Measurements from ENCODE around the gene HSD11B2. TPM values are rescaled to one million over a fixed set of nuclear protein-coding genes. Genes with fewer than 3 reads are reported as not detected.

The HSD11B2 gene
- total RNA-seq, 1 experiment from 2014 or later, result 0.77 TPM

- Histone ChIP-seq H3K27ac (ENCODE audit: low read length) (no peak overlapping the region), H3K27me3 (ENCODE audit: control insufficient read depth, insufficient read depth, low read length) (no peaks in the 10 kb centered on the region), H3K36me3 (ENCODE audit: control insufficient read depth, insufficient read depth, low read length) (no peaks in the 10 kb centered on the region), H3K4me3 (ENCODE audit: low read depth in 2 of 2, low read length in 2 of 2) (no peak overlapping the region), H3K4me1 (ENCODE audit: control insufficient read depth, insufficient read depth, low read length) (no peaks in the 10 kb centered on the region), H3K9me3 (ENCODE audit: control insufficient read depth, insufficient read depth, low read depth, low read length) (no peaks in the 10 kb centered on the region)
- DNase-seq (ENCODE audit: low read depth, low spot score), result no peak
- no peak for ATAC-seq
- BruUV-seq (replicated peaks), result no TSS peak
- intact Hi-C loops (cut with micrococcal nuclease; ENCODE audit: unreplicated experiment) (no loop called here), in situ Hi-C loops (cut with HindIII; ENCODE audit: low pct_unique_long_range_greater_than_20kb, low sequenced_read_pairs) (no loop called here)
- POLR2A ChIA-PET, result no interaction called here
- CTCF ChIA-PET, result no interaction called here
- no peak for TF ChIP-seq CTCF (IDR thresholded peaks at IDR 0.05)
Observed at GRCh38 chr16:67460168-67460567, 29.2 kb downstream of the HSD11B2 start.

GRCh38 chr16:67460961-67461360, 30.0 kb downstream of the HSD11B2 start:
- ChIA-PET CTCF (no interaction called here), POLR2A (no interaction called here)
- Histone ChIP-seq H3K36me3 (ENCODE audit: control insufficient read depth, insufficient read depth, low read length) (no peaks in the 10 kb centered on the region), H3K4me3 (ENCODE audit: low read depth in 2 of 2, low read length in 2 of 2) (no peak overlapping the region), H3K27ac (ENCODE audit: low read length) (no peak overlapping the region), H3K9me3 (ENCODE audit: control insufficient read depth, insufficient read depth, low read depth, low read length) (no peaks in the 10 kb centered on the region), H3K27me3 (ENCODE audit: control insufficient read depth, insufficient read depth, low read length) (no peaks in the 10 kb centered on the region), H3K4me1 (ENCODE audit: control insufficient read depth, insufficient read depth, low read length) (no peaks in the 10 kb centered on the region)
- intact Hi-C loops (cut with micrococcal nuclease; ENCODE audit: unreplicated experiment), result no loop called here
- ATAC-seq, result no peak
- DNase-seq (ENCODE audit: low read depth, low spot score), result no peak
- no peak for TF ChIP-seq REST (IDR thresholded peaks at IDR 0.05; ENCODE audit: insufficient read depth in 1 of 2, low read depth in 2 of 2, low read length in 1 of 2)
- TF ChIP-seq SIN3A (IDR thresholded peaks at IDR 0.05; ENCODE audit: borderline replicate concordance, insufficient read depth, low read depth, low read length), result no peak
- TF ChIP-seq POLR2AphosphoS5 (IDR thresholded peaks at IDR 0.05; ENCODE audit: low read depth, low read length), result no peak
- no peak for TF ChIP-seq TCF7L2 (IDR thresholded peaks at IDR 0.05; ENCODE audit: low read depth, low read length)
- TF ChIP-seq CTCF (IDR thresholded peaks at IDR 0.05), result no peak
- in situ Hi-C loops (cut with HindIII; ENCODE audit: low pct_unique_long_range_greater_than_20kb, low sequenced_read_pairs), result no loop called here
- BruUV-seq (replicated peaks), result no TSS peak
